NCI-H2227 (cell line): ENCODE measurements around the gene WIPF3.
"Not testable (repeated sequence)": the region's sequence is repeated elsewhere in the genome, so short reads cannot be mapped to it uniquely, and the experiment has no call there.

Experiments
- DNase-seq: peaks from one replicate; lab custom pipeline; 2025; ENCODE audit not compliant: unreplicated experiment; lab: John Stamatoyannopoulos, UW

The WIPF3 gene

GRCh38 chr7:29875741-29876140 is 69.4 kb downstream of the WIPF3 start:
- DNase-seq, result no peak

GRCh38 chr7:29877196-29877595 is 70.9 kb downstream of the WIPF3 start:
- peak; percentile 7 for DNase-seq

GRCh38 chr7:29878081-29878688 is 71.9 kb downstream of the WIPF3 start:
- peak; percentile 8 for DNase-seq

- DNase-seq, result no peak
These were observed 73.3 kb downstream of the WIPF3 start for GRCh38 chr7:29879609-29880008.

- no peak for DNase-seq
These were observed 75.4 kb downstream of the WIPF3 start for GRCh38 chr7:29881724-29882123.

GRCh38 chr7:29882481-29882880 is 76.2 kb downstream of the WIPF3 start:
- DNase-seq, result no peak

GRCh38 chr7:29883462-29884398 is 77.4 kb downstream of the WIPF3 start:
- DNase-seq, result peak; percentile 75

GRCh38 chr7:29884399-29885272 is 78.3 kb downstream of the WIPF3 start:
- DNase-seq, result peak; percentile 75

GRCh38 chr7:29885626-29886025 is 79.3 kb downstream of the WIPF3 start:
- DNase-seq, result no peak

GRCh38 chr7:29886827-29887226 is 80.5 kb downstream of the WIPF3 start:
- DNase-seq, result no peak

GRCh38 chr7:29888006-29888405 is 81.7 kb downstream of the WIPF3 start:
- no peak for DNase-seq

- DNase-seq, result no peak
These were observed 83.0 kb downstream of the WIPF3 start for GRCh38 chr7:29889288-29889687.

GRCh38 chr7:29890251-29890650 is 83.9 kb downstream of the WIPF3 start:
- no peak for DNase-seq

- DNase-seq, result not testable (repeated sequence)
These were observed 84.5 kb downstream of the WIPF3 start for GRCh38 chr7:29890786-29891185.

- no peak for DNase-seq
These were observed 85.5 kb downstream of the WIPF3 start for GRCh38 chr7:29891766-29892165.

GRCh38 chr7:29892231-29892630 is 85.9 kb downstream of the WIPF3 start:
- no peak for DNase-seq

- DNase-seq, result no peak
These were observed 87.2 kb downstream of the WIPF3 start for GRCh38 chr7:29893351-29893965.

- no peak for DNase-seq
These were observed 87.9 kb downstream of the WIPF3 start for GRCh38 chr7:29894256-29894655.

- no peak for DNase-seq
These were observed 89.3 kb downstream of the WIPF3 start for GRCh38 chr7:29895559-29895958.

- no peak for DNase-seq
These were observed 90.5 kb downstream of the WIPF3 start for GRCh38 chr7:29896685-29897411.
